ENCODE results near the gene APOC3.

The APOC3 gene

GRCh38 chr11:116881143-116881542 lies 51.4 kb downstream of the APOC3 start:
- TF ChIP-seq, protein P1, sequence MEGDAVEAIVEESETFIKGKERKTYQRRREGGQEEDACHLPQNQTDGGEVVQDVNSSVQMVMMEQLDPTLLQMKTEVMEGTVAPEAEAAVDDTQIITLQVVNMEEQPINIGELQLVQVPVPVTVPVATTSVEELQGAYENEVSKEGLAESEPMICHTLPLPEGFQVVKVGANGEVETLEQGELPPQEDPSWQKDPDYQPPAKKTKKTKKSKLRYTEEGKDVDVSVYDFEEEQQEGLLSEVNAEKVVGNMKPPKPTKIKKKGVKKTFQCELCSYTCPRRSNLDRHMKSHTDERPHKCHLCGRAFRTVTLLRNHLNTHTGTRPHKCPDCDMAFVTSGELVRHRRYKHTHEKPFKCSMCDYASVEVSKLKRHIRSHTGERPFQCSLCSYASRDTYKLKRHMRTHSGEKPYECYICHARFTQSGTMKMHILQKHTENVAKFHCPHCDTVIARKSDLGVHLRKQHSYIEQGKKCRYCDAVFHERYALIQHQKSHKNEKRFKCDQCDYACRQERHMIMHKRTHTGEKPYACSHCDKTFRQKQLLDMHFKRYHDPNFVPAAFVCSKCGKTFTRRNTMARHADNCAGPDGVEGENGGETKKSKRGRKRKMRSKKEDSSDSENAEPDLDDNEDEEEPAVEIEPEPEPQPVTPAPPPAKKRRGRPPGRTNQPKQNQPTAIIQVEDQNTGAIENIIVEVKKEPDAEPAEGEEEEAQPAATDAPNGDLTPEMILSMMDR (IDR thresholded peaks at IDR 0.05; ENCODE audit: extremely low read depth, missing control alignments) = no peak
- DNase-seq (ENCODE audit: low spot score) = no peak

GRCh38 chr11:116882386-116882785 lies 52.7 kb downstream of the APOC3 start:
- no peak for DNase-seq (ENCODE audit: low spot score)
- TF ChIP-seq, protein P1 (IDR thresholded peaks at IDR 0.05; ENCODE audit: extremely low read depth, missing control alignments) = no peak
